IMR-90 (cell line): ENCODE results near the gene EIF2B4.
"Not testable (repeated sequence)": the region's sequence is repeated elsewhere in the genome, so short reads cannot be mapped to it uniquely, and the experiment has no call there.

ENCODE experiments used
- CEBPB ChIP-seq: IDR thresholded peaks from 2 replicates; pipeline ENCODE4 v1.6.1; 2012; ENCODE audit warnings: low read depth, low read length, improper control_type of control experiment
- ELK1 ChIP-seq: fragments of 150-350 bp; IDR thresholded peaks from 2 replicates; pipeline ENCODE4 v1.6.1; 2016; ENCODE audit warnings: low read depth, mild to moderate bottlenecking, low read length, moderate library complexity, borderline replicate concordance
- FOS ChIP-seq: fragments of 150-350 bp; IDR thresholded peaks from 2 replicates; pipeline ENCODE4 v1.6.1; 2016; ENCODE audit warnings: low read depth, low read length
- POLR2A ChIP-seq: IDR thresholded peaks from 2 replicates; pipeline ENCODE4 v1.6.1; 2012; ENCODE audit warnings: mild to moderate bottlenecking, low read depth, low read length
- RAD21 ChIP-seq: IDR thresholded peaks from 2 replicates; pipeline ENCODE4 v1.6.1; 2012; ENCODE audit warnings: low read length, improper control_type of control experiment
- USF2 ChIP-seq: fragments of 150-350 bp; IDR thresholded peaks from 2 replicates; pipeline ENCODE4 v1.6.1; 2017; ENCODE audit warnings: mild to moderate bottlenecking, antibody characterized with exemption, low read length, low read depth
- TF ChIP-seq, protein P1 (sequence below): conservative IDR thresholded peaks from 2 replicates; pipeline ENCODE4 v1.5.1; 2012; ENCODE audit warnings: mild to moderate bottlenecking, low read depth, low read length, improper control_type of control experiment

GRCh38 chr2:27353386-27353761 is 16.8 kb downstream of the EIF2B4 start:
- not testable (repeated sequence) for TF ChIP-seq FOS, RAD21, ELK1, POLR2A, CEBPB, USF2
- TF ChIP-seq, protein P1, sequence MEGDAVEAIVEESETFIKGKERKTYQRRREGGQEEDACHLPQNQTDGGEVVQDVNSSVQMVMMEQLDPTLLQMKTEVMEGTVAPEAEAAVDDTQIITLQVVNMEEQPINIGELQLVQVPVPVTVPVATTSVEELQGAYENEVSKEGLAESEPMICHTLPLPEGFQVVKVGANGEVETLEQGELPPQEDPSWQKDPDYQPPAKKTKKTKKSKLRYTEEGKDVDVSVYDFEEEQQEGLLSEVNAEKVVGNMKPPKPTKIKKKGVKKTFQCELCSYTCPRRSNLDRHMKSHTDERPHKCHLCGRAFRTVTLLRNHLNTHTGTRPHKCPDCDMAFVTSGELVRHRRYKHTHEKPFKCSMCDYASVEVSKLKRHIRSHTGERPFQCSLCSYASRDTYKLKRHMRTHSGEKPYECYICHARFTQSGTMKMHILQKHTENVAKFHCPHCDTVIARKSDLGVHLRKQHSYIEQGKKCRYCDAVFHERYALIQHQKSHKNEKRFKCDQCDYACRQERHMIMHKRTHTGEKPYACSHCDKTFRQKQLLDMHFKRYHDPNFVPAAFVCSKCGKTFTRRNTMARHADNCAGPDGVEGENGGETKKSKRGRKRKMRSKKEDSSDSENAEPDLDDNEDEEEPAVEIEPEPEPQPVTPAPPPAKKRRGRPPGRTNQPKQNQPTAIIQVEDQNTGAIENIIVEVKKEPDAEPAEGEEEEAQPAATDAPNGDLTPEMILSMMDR, result not testable (repeated sequence)
